GM18519 (cell line): Measurements from ENCODE around the gene SRSF7.
"Not testable (repeated sequence)": the region's sequence is repeated elsewhere in the genome, so short reads cannot be mapped to it uniquely, and the experiment has no call there.

ENCODE experiments used
- ATAC-seq: cut with Tn5 transposase; IDR thresholded peaks from one replicate; pipeline ENCODE4 v1.9.1; 2021; ENCODE audit warnings: mild to moderate bottlenecking, moderate library complexity; ENCODE audit not compliant: unreplicated experiment, low FRiP score

Gene SRSF7

GRCh38 chr2:38706846-38707345, 44.3 kb downstream of the SRSF7 start:
- ATAC-seq, result no peak

GRCh38 chr2:38704664-38705063, 46.5 kb downstream of the SRSF7 start:
- no peak for ATAC-seq

GRCh38 chr2:38703336-38703735, 47.8 kb downstream of the SRSF7 start:
- not testable (repeated sequence) for ATAC-seq

GRCh38 chr2:38702413-38702812, 48.7 kb downstream of the SRSF7 start:
- no peak for ATAC-seq

- no peak for ATAC-seq
Observed at GRCh38 chr2:38701542-38701941, 49.6 kb downstream of the SRSF7 start.

- no peak for ATAC-seq
Observed at GRCh38 chr2:38700881-38701458, 50.2 kb downstream of the SRSF7 start.

- ATAC-seq, result no peak
Observed at GRCh38 chr2:38700113-38700785, 50.9 kb downstream of the SRSF7 start.

- ATAC-seq, result no peak
Observed at GRCh38 chr2:38698467-38699003, 52.6 kb downstream of the SRSF7 start.

- ATAC-seq, result no peak
Observed at GRCh38 chr2:38697116-38697840, 53.9 kb downstream of the SRSF7 start.
